DND-41 (cell line): ENCODE results near the gene KLHL20.

ENCODE experiments used
- ATAC-seq: fragments of 200-7000 bp; cut with Tn5 transposase; 3 replicates; pipeline ENCODE4 v1.9.1; 2021; ENCODE audit warnings: low read depth; ENCODE audit not compliant: insufficient read depth
- DNase-seq: peaks from one replicate; pipeline ENCODE4 v3.0.0-alpha.2; 2020
- H2AFZ ChIP-seq: 2 replicates; pipeline ENCODE4 v1.6.0; 2012; ENCODE audit warnings: low read depth, low read length
- H3K27ac ChIP-seq: 2 replicates; pipeline ENCODE4 v1.5.1; 2012; ENCODE audit warnings: low read length, inconsistent platforms
- H3K27me3 ChIP-seq: fragments of 200-600 bp; sonication (generic); 2 replicates; pipeline ENCODE4 v1.6.0; 2012; ENCODE audit warnings: low read length, mild to moderate bottlenecking, inconsistent platforms; ENCODE audit not compliant: insufficient read depth, poor library complexity
- H3K36me3 ChIP-seq: 2 replicates; pipeline ENCODE4 v1.5.1; 2012; ENCODE audit warnings: low read length, inconsistent platforms; ENCODE audit not compliant: insufficient read depth
- H3K4me1 ChIP-seq: 2 replicates; pipeline ENCODE4 v1.5.1; 2012; ENCODE audit warnings: mild to moderate bottlenecking, low read length; ENCODE audit not compliant: insufficient read depth
- H3K4me2 ChIP-seq: 2 replicates; pipeline ENCODE4 v1.6.0; 2012; ENCODE audit warnings: mild to moderate bottlenecking, moderate library complexity, low read length, inconsistent platforms; ENCODE audit not compliant: insufficient read depth
- H3K4me3 ChIP-seq, 2 experiments: fragments of 200-600 bp in 1 of 2; shearing (Covaris generic) in 1 of 2; 2 replicates each; pipeline ENCODE4 v1.5.1; 2012 to 2016; ENCODE audit warnings: inconsistent platforms in 2 of 2, low read length in 2 of 2, mild to moderate bottlenecking in 2 of 2, low read depth in 1 of 2, moderate library complexity in 1 of 2
- H3K79me2 ChIP-seq: 2 replicates; pipeline ENCODE4 v1.6.0; 2012; ENCODE audit warnings: low read length, inconsistent platforms; ENCODE audit not compliant: insufficient read depth
- H3K9ac ChIP-seq: 2 replicates; pipeline ENCODE4 v1.6.0; 2012; ENCODE audit warnings: low read depth, mild to moderate bottlenecking, inconsistent platforms, low read length, moderate library complexity
- H3K9me3 ChIP-seq: 2 replicates; pipeline ENCODE4 v1.5.1; 2012; ENCODE audit warnings: low read length, moderate library complexity, mild to moderate bottlenecking, inconsistent platforms; ENCODE audit not compliant: insufficient read depth, severe bottlenecking
- H4K20me1 ChIP-seq: 2 replicates; pipeline ENCODE4 v1.6.0; 2012; ENCODE audit warnings: low read length; ENCODE audit not compliant: insufficient read depth
- CTCF ChIP-seq: IDR thresholded peaks from 2 replicates; pipeline ENCODE4 v1.5.1; 2012; ENCODE audit warnings: borderline replicate concordance, low read length, moderate library complexity, mild to moderate bottlenecking; ENCODE audit not compliant: poor library complexity, severe bottlenecking; ENCODE audit errors: extremely low read depth

Gene KLHL20

GRCh38 chr1:173832748-173833147, 118.0 kb downstream of the KLHL20 start:
- TF ChIP-seq CTCF, result no peak
- Histone ChIP-seq H3K36me3 (peaks cover 65% of the 10 kb centered on the region), H3K79me2 (peaks cover 12% of the 10 kb centered on the region; the same call in 1 of the 2 replicates)

More at GRCh38 chr1:173832748-173833147, 118.0 kb downstream of the KLHL20 start:
- Histone ChIP-seq H3K9ac (no peak overlapping the region), H3K4me3 (no peak overlapping the region), H3K4me2 (no peak overlapping the region), H3K27me3 (no peaks in the 10 kb centered on the region), H4K20me1 (no peaks in the 10 kb centered on the region), H3K4me1 (peaks cover 8% of the 10 kb centered on the region; the same call in 1 of the 2 replicates), H3K27ac (no peak overlapping the region), H2AFZ (no peak overlapping the region), H3K9me3 (no peaks in the 10 kb centered on the region)
- no peak for ATAC-seq
- DNase-seq, result no peak
